Stimulated activated CD4-positive, alpha-beta T cell treated with anti-CD3 and anti-CD28 coated beads, Interleukin-2, amount 100 ng/mL, for 48 hours (primary cell): ENCODE measurements around the gene DSCAML1.
A peak's percentile ranks its signal among the peaks of the same experiment; 100 is the strongest.

Experiments
- DNase-seq, 2 donors: peaks; one replicate each; pipeline ENCODE4 v3.0.0-alpha.2; 2020

DSCAML1 gene

DNA sequence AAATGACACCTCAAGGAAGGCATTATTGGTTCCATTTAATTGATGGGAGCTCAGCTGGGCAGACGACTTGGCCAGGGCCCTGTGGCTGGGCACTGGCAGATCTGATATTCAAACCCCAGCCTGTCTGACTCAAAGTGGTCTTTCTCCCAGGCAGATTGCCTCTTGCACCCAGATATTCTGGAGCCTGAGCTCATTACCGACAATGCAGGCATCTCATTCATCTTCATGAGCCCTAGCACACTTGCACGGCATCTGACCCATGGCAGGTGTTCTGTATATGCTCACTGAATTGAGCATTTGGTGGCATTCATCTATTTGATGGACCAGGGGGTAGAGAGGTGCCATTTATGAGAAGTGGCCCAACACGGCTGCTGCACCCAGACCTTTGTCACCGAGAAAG, 193.1 kb downstream of the DSCAML1 start:
- no peak for DNase-seq

DNA sequence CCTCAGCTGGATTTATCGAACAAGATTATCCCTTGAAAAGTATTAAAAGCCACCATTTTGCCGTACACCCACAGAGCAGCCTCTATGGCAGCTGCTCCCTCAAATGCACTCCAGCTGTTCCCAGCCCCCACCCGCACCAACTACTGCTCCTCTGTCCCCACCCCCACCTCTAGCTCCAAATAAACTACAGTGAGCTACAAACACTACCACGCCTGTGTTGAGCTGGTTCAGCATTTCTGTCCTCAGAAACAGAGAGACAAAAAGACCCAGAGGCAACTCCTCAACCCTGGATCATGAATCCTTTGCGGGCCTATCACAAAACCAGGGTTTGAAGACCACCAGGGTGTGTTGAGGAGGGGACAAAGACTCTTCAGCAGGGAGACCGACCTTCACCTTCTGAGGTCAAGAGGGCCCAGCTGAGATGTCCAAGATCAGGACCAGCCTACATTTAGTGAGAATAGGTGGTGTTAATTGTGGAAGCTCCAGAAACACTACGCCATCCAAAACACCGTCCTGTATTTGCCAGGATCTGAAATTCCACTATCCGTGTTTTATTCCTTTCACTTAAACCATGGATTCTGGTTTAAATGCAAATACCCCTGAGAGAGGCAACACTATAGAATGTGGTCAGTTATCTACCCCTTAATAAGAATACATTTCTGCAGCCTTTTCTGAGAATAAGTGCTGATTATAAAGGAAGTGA, 195.9 kb downstream of the DSCAML1 start:
- no peak for DNase-seq

DNA sequence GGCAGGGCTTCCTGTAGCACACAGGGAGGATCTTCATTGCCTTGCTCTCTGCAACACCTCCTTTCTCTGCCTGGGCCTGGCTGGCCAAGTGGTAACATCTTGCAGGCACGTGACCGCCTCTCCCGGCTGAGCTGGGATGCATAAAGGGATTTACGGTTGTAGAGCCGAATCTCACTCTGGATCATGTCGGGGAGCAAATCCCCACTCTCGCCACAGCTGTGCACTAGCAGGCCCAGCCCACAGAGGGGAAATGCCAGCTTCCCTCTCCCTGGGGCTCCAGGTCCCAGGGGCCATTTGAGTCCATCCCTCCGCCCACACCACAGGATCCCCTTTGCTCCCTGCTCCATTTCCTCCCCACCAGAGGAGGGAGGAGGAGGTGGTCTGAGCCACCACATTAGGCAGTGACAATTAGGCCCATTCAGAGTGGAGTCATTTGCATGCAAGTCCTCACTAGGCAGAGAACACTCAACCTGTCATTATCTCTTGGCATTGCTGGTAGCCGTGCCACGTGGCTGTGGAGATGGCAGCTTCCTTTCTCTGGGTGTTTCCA, 196.7 kb downstream of the DSCAML1 start:
- no peak for DNase-seq

DNA sequence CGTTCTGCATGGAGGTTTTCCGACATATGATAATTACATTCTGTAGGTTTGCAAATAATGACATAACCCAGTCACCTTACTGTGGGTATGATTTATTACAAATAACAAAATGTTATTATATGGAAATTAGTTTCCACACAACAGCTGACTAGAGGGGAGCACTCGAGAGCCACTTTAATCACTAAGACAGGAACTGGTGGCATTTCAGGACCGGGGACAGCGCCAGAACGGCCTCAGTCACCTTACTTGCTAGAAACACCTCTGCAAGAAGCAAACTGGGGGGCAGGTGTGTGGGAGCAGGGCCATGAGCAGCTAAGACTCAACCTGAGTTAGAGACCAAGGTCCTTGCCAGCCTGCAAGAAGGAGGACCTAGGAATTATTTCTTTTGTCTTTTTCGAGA, 199.9 kb downstream of the DSCAML1 start:
- DNase-seq, result peak; percentile 32 to 43

DNA sequence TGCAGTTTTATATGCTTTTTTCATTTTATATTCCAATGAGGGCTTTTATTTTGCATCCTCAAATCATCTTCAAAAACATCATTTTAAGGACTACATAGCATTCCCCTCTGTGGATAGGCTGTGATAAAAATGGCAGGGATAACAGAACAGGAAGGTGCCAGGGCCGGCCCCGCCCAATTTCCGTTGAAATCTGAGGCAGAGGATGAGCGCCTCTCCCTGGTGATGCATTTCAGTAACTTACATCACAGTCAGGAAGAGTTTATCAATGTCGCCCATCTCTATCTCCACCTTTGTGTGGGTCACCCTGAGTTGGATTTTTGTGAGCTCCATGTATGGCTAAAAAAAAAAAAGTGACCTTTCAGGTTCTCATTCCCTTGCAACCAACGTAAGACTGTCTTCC, 201.6 kb downstream of the DSCAML1 start:
- no peak for DNase-seq

DNA sequence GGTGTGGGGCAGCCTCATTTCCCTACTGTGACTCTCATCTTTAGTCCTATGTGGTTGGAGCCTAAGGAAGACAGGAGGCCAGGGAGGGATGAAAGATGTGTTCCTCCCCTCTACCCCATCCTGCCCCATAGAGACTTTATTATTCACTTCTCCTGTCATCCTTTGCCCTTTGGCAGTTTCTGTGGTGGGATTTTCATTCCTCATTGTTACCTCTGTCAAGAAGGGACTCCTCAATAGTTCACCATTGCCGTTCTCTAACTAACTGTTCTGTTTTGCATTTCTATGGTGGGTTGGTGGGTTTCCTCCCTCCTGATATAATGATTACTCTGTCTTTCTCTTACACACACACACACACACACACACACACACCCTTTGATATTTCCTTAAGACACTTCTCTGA, 202.3 kb downstream of the DSCAML1 start:
- DNase-seq, result no peak

DNA sequence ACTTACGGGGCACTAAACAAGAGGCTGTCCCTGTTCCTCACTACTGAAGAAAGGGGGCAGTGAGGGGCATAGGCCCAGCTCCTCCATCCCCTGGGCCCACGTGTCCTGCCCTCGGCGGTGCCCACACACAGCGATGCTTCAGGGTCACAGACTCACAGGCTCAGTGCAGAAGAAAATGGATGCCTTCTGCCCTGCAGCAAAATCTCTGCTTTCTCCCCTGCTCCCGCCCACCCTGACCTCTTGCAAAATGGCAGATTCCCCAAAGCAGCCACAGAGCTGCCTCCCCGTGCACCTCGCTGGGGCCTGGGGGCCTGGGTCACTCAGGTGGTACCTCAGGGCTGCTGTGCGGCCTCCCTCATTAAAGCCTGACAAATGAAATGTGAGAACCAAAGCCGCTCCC, 204.0 kb downstream of the DSCAML1 start:
- DNase-seq, result no peak

DNA sequence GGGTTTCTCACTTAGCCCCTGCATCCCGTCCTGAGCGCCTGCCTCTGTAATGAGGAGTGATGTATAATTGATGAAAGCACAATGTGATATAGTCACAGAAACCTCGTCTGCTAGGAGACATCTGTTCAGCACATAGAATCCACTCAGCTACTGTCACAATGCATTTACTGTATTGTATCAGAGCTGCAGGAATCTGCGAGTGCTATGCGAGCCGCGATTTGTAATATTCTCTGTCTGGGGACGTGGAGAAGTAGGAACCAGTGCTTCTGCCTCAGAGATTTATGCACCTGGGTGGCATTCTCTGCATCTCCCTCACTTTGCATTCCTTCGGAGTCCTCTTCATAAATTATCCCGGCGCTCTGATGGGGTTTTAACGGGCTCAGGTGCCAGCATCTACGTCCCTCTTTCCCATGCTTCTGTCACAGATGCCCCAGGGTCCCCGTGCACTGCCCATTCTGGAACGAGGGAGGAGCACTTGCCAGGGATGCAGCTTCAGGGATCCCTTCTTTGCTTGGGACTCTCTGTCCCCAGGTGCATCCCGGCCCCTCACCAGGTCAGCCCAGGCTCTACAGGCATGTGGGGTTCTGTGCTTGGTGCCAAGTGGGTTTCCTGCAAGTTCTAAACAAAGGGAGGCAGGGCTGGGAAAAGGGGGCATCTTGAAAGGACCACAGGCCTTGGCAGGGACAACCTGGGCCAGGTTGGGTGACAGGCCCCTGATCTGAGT, 205.5 kb downstream of the DSCAML1 start:
- no peak for DNase-seq

DNA sequence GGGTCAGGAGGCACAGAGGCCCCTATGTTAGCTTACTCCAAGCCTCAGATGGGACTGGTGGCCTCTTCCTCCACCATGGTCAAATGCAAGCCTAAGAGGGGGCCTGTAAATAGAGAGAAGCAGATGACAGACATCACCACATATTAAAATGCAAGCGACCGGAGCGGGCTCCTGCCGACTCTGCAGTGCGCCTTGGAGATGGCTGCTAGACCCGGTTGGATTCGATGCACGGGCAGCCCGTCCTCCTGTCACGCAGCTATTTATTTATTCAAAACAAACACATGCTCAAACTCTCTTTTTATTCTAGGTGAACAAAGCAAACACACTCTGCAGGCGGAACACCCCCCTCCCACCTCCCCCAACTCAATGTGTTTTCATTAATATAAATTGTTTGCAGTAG, 208.0 kb downstream of the DSCAML1 start:
- DNase-seq, result no peak

DNA sequence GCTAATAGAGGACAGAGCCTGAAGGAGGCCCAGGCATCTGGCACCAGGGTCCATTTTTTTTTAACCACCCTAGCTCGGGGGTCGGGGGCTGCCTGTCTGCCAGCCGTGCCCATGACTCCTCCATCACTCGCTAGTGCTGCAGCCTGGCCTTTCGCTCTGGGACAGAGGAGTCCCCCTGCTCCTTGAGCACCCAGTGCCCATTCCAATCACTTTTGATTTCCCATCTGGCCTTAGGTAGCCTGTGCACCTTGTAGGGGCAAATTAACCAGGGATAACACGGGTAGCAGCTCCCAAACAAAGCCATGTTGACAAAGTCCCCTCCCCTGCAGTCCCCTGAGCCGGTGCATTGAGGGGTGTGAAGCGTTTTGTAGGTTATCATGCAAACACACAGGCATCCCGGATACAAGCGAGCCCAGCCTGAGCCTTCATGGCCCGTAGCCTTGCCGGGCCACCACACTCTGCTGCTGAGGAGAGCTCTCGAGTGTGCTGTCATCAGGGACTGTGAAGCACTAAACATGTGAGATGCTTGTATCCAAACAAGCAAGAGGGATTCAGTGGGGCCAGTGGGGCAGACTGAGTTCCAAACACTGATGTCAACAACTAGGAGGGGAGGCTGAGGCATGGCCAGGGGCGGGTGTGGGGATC, 208.7 kb downstream of the DSCAML1 start:
- no peak for DNase-seq

DNA sequence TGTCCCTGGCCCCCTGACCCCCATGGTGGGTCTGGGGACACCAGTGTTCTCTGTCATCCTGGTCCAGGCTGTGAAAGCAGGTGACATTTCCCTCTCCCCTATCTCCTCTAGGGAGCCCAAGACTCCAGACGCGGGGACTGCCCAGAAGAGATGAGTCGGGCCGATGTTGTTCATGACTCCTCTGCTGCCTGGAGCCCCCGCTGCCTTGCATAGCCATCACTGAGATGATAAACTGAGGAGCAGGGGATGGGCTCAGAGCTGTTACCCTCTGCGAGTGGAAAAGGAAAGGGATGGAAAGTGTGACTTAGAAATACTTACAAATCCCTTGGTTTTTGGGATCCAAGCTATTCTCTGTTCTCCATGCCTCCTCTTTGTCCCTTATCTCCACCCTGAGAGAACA, 209.6 kb downstream of the DSCAML1 start:
- DNase-seq, result no peak

DNA sequence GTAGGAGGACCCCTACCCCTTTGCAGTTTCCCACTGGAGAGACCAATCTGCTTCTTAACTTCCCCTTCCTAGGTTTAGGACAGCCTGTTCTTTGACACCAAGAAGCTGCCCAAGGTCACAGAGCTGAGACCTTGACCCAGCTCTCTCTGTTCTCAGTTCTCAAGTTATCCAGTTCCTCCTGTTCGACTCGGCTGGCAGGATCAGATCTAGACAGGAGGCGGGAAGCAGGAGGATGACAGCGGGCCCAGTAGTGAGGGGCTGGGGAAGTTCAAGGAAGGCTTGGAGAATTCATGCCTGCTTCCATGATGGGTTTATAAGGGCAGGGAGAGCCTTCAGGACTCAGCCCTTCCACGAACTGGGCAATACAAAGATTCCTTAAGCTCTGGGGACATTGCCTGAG, 210.6 kb downstream of the DSCAML1 start:
- DNase-seq, result no peak

DNA sequence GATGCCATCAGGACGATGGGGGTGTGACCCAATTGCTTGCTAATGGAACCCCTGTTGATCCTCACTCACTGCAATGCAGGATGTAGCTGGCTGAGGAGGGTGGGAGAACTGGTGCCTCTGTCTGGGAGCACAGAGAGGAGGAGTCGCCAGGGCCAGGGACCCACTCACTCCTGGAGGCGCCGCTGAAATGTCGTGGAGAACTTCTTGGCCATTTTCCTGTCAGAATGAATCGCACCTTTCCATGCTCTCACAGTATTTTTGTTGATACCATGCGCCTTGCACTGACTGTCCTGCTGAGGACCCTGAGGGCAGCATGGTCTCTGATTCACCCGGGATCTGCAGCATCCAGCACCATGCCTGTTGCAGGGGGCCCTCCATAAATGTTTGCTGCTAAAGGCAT, 211.4 kb downstream of the DSCAML1 start:
- no peak for DNase-seq

DNA sequence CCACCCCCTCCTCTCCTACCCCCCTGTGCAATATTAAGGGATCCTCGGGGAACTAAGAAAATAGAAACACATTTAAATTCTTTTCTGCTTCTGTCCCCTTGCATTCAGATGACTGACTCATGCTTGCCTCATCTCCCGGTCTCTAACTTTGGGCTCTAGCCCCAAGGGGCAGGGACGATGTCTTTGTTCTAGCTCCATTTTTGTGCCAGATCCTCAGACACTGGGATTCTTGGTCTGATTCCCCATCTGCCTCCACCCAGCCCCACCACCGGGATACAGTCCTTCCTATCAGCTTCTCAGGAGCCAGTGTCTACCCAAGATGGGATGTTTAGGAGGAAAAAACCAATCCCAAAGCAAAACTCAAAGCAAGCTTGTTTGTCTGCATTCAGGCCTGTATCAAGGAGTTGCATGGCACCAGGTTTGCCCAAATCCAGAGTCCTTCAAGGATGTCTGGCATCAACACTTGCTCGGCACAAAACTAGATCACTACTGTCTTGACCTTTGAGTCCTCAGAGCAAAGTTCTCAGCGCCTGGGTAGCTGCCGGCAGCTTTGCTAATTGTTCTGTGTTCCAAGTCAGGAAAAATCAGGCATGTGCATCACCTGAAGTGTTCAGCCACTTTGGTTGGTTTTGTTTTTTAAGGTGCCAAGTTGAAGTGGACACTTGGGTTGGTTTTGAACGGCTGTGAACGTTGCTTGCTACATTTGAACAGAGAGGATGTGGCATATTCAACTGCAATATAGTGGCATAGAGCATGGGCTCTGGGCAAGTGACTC, 212.8 kb downstream of the DSCAML1 start:
- DNase-seq, result no peak

DNA sequence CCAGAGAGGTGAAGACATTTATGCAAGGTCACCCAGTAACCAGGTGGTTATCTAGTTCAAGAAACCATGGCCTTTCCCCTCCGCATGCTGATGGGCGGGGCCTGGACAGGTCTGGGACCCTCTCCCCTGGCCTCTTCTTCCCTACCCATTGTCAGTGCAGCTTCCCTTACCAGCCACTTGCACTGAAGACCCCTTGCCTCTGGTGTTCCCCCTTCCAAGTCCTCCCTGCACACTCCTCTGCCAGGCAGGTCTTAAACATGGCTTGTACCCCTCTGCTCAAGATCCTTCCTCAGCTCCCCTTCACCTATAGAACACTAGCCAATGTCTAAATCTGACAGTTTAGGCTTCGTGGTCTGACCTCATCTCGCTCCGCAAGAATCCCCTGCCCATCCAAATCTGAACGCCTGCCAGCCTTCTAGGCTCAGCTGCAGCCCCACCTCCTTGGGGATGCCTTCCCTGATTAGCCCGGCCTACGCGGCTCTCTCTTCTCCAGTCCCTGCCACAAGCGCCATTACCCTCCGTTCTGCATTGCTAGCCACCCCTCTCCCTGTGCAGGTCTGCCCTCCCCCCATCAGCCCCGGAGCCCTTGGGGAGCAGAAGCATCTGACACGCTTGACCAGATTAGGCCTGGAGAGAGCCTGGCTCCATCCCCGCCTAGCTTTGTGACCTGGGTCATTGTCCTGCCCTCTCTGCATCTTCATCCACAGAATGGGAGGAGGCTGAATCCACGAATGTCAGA, 213.8 kb downstream of the DSCAML1 start:
- DNase-seq, result no peak

DNA sequence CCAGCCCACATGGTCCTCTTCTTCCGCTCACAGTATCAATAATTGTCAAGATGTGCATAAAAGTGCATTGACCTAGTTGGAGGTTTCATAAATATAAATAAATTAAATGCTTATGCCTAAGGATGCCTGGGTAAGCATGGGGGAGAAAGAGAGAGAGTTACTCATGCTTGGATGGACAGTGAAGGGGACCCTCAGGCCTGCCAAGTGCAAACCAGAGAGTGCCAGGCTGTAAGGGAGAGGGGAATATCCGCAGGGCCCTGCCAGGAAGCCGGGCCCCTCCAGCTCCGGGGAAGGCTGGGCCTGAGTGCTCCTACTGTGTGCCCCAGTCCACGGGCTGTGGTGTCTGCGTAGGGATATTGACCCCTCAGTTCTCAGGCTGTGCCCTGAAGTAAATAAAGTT, 214.6 kb downstream of the DSCAML1 start:
- no peak for DNase-seq

DNA sequence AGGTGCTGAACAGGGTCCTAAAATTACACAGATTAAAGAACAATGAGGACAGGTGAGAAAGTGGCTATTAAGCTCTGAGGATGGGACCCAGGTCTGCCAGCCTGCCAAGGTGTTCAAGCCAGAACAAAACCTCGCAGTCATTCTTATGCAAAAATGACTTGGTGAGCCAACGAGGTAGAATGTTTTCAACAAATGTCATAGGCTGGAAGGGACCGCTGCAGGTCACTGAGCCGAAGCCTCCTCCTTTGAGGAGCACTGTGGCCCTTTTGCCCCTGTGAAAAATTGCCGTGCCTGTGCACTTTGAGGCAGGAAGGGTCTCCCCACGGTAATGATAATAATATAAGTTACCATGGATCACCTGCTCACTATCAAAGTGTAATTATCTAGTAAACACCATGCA, 216.2 kb downstream of the DSCAML1 start:
- DNase-seq, result no peak

DNA sequence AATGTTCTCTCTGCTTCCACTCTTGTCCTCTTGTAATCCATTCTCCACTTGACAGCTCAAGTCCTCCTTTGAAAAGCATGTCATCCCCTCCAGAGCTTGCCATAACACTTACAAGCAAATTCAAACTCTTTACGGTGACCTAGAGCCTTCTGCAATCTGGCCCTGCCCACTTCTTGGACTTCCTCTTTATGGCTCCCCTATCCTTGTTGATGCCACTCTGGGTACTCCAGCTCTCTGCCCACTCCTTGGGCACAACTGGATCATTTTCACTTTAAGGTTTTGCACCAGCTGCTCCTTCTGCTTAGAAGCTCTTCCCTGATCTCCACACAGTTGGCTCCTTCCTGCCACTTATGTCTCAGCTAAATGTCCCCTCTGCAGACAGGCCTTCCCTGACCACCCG, 217.9 kb downstream of the DSCAML1 start:
- no peak for DNase-seq

DNA sequence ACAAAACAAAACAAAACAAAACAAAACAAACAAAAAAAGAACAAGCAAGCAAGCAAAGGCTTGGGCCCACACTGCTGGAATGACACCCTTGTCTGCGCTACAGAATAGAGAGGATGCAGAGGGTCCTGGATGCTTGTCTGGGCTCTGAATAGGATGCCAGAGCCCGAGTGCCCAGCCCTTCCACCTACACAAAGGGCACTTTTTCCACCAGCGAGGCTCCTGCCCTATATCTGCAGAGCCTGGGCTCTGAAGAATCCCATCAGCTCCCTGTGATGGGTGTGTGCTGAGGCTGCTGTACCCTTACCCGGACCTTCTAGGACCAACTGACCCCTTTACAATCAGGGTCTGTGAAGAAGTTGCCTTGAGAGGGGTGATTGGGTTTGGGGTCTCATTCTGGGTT, 221.2 kb downstream of the DSCAML1 start:
- DNase-seq, result no peak

DNA sequence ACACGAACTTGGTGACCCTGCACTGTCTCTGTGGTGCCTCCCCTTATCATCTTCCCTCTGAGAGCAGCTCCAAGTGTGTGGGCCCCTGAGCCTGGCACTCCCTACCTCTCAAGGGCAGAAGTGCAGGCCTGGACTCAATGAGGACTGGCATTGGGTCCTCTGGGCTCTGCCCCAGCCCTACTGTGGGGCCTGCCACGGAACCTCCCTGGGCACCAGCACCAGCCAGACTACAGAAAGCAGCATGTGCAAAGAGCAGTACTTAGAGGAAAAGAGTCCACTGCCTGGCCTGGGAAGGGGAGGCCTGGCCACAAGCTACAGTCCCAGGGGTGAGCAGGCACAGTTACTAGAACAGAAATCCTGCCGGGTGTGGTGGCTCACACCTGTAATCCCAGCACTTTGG, 222.5 kb downstream of the DSCAML1 start:
- no peak for DNase-seq

DNA sequence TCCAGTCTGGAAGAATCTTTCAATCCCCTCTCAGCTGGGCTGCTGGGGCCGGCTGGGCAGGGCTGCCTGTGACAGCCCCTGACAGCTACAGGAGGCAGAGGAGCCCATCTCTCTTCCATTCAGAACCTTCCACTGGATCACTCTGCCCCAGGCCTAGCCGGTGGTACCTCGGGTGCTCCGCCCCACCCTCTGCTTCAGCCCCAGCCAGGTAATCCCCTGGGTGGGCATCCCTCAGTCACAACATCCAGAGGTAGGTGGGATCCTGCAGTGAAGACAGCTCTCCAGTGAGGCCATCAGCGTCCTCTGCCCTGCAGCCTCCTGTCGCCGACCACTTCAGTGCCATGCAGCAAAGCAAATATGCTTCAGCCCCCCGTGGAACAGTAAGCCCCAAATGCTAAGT, 223.7 kb downstream of the DSCAML1 start:
- DNase-seq, result no peak

DNA sequence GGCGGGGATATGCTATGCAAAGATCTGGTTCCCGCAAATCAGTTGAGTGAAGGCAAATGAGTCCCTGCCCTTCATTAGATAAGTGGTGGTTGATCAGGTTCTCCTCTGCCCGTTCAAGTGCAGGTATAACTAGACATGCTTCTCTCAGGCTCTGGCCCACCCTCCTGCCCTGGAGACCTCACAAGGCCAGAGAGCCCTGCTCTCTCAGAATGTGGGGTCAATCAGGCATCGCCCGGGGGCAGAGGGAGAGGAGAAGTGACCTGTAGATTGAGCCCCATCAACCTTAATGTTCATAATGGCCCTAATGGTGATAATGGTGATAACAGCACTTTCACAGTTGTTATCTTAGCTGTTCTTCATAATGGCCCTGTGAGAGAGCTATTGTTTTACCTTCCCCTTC, 224.3 kb downstream of the DSCAML1 start:
- no peak for DNase-seq

DNA sequence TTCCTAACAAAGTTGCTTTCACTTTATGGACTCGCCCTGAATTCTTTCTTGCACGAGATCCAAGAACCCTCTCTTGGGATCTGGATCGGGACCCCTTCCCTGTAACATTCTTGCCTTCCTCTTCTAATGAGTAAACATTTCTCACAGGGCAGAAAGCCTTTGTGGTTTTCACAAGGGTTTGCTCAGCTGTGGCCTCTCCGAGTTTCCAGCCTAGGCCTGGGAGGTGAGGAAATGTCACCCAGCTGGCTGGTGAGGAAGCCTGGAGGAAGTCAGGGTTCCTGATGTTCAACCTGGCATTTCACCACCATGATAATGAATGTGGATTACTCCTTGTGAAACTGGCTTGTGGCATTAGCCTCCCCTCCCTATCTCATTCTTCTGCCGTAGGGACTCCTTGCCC, 224.9 kb downstream of the DSCAML1 start:
- no peak for DNase-seq
